WERI-Rb-1 (cell line): ENCODE results near the gene IMMP2L.
A peak's percentile ranks its signal among the peaks of the same experiment; 100 is the strongest.
"Not testable (repeated sequence)": the region's sequence is repeated elsewhere in the genome, so short reads cannot be mapped to it uniquely, and the experiment has no call there.

Experiments
- DNase-seq: peaks from one replicate; pipeline ENCODE4 v3.0.0-alpha.2; 2020
- H3K27ac ChIP-seq: fragments of 250-450 bp; sonication (Bioruptor Pico); 2 replicates; pipeline ENCODE4 v1.5.1; 2020; ENCODE audit warnings: mild to moderate bottlenecking, moderate library complexity
- H3K27me3 ChIP-seq: fragments of 250-450 bp; sonication (Bioruptor Pico); 2 replicates; pipeline ENCODE4 v1.5.1; 2021; ENCODE audit warnings: mild to moderate bottlenecking, low read depth, moderate library complexity; ENCODE audit not compliant: insufficient read depth, severe bottlenecking
- H3K36me3 ChIP-seq: fragments of 250-450 bp; sonication (Bioruptor Pico); 2 replicates; pipeline ENCODE4 v1.5.1; 2020; ENCODE audit warnings: mild to moderate bottlenecking, moderate library complexity
- H3K4me3 ChIP-seq: 2 replicates; pipeline ENCODE4 v1.5.1; 2011; ENCODE audit warnings: low read depth, mild to moderate bottlenecking, control low read depth, low read length
- H3K9me3 ChIP-seq: fragments of 250-450 bp; sonication (Bioruptor Pico); 2 replicates; pipeline ENCODE4 v1.5.1; 2021; ENCODE audit warnings: mild to moderate bottlenecking, moderate library complexity; ENCODE audit not compliant: severe bottlenecking
- TF ChIP-seq, protein P1 (sequence below): IDR thresholded peaks from 2 replicates; pipeline ENCODE4 v1.5.1; 2011; ENCODE audit warnings: low read depth, mild to moderate bottlenecking, control low read depth, inconsistent platforms, low read length

IMMP2L gene

DNA sequence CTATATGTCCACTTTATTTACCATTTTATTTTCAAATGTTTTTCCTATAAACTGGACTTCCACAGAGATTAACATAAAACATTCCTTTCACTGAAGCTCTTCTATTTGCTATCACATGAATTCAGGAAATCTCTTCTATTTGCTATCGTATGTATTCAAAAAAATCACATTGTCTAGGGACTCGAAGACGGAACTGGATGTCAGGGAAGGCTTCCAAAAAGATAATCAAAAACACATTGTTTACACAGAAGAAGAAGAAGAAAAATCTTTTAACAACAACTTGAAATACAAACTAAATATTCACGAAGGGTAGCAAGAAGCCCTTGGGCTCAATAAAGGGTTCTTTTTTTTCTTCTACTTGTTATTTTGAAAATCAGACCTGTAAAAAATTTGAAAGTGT is 897.5 kb downstream of the IMMP2L start:
- TF ChIP-seq, protein P1, sequence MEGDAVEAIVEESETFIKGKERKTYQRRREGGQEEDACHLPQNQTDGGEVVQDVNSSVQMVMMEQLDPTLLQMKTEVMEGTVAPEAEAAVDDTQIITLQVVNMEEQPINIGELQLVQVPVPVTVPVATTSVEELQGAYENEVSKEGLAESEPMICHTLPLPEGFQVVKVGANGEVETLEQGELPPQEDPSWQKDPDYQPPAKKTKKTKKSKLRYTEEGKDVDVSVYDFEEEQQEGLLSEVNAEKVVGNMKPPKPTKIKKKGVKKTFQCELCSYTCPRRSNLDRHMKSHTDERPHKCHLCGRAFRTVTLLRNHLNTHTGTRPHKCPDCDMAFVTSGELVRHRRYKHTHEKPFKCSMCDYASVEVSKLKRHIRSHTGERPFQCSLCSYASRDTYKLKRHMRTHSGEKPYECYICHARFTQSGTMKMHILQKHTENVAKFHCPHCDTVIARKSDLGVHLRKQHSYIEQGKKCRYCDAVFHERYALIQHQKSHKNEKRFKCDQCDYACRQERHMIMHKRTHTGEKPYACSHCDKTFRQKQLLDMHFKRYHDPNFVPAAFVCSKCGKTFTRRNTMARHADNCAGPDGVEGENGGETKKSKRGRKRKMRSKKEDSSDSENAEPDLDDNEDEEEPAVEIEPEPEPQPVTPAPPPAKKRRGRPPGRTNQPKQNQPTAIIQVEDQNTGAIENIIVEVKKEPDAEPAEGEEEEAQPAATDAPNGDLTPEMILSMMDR, result no peak
- Histone ChIP-seq H3K27me3 (no peaks in the 10 kb centered on the region), H3K9me3 (peaks cover 6% of the 10 kb centered on the region), H3K4me3 (no peak overlapping the region), H3K36me3 (no peaks in the 10 kb centered on the region), H3K27ac (no peak overlapping the region)
- DNase-seq, result no peak

DNA sequence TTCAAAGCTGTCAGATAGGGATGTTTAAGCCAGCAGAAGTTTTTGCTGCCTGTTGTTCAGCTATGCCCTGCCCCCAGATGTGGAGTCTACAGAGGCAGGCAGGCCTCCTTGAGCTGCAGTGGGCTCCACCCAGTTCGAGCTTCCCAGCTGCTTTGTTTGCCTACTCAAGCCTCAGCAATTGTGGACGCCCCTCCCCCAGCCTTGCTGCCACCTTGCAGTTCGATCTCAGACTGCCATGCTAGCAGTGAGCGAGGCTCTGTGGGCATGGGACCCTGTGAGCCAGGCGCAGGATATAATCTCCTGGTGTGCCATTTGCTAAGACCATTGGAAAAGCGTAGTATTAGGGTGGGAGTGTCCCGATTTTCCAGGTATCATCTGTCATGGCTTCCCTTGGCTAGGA is 901.7 kb downstream of the IMMP2L start:
- not testable (repeated sequence) for H3K36me3 ChIP-seq, H3K4me3 ChIP-seq, DNase-seq, H3K9me3 ChIP-seq, H3K27ac ChIP-seq, H3K27me3 ChIP-seq

DNA sequence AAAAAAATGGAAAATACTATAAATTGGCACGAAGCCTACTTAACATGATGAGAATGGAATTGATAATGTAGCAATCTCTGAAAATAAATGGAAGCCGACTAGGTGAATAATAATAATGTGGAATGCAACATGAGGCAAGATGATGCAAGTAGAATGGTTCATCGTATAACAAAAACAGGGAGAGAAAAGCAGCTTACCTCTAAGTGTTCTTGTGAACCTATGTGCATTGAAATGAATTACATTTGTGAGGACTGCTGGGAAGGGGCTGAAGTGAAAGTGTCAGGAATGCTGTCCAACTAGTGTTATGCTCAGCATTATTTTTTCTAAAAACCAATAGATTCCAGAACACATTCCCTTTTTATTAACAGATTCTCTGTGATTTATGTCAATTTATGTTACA is 912.0 kb downstream of the IMMP2L start:
- H3K4me3 ChIP-seq, result no peak overlapping the region
- no peak overlapping the region for H3K27ac ChIP-seq
- no peaks in the 10 kb centered on the region for H3K36me3 ChIP-seq
- no peaks in the 10 kb centered on the region for H3K9me3 ChIP-seq
- no peak for DNase-seq
- H3K27me3 ChIP-seq, result no peaks in the 10 kb centered on the region
- TF ChIP-seq, protein P1, result no peak

DNA sequence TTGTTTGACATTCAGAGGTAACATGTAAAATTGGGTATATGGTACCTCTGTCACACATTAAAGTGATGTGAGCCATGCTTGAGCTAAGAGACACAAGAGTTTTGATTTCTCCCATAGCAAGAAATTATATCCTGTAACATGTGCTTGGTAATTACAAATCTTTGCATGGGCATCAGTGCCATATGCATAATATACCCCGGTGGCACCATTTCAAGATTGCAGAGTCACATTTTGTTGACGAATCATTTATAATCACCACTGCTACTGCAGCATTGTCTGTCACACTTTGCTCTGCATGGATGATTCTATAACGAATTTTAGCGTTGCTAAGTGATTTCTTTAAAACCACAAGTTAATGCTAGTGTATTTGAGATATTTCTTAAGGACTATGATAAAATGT is 915.0 kb downstream of the IMMP2L start:
- DNase-seq, result no peak
- Histone ChIP-seq H3K36me3 (no peaks in the 10 kb centered on the region), H3K9me3 (no peaks in the 10 kb centered on the region), H3K27me3 (no peaks in the 10 kb centered on the region), H3K4me3 (no peak overlapping the region), H3K27ac (no peak overlapping the region)
- TF ChIP-seq, protein P1, result no peak

DNA sequence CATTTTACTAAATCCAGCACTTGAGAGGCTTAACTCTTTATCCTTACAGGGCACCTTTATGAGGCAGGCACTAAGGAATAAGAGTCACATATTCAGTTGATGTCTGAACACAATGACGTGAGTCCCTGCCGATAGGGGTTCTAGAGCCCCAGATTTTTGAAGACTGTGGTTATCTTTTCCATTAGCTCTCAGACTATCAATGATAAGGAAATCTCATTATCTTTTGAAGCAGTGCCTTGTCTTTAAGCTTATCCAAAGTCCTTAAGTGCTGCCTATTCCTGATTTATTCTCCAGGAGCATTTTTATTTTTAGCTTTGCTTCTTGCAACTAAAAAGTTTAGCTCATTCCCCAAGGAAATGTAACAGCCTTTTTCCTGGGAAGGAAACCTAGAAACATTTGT is 915.5 kb downstream of the IMMP2L start:
- Histone ChIP-seq H3K27me3 (no peaks in the 10 kb centered on the region), H3K27ac (no peak overlapping the region), H3K4me3 (no peak overlapping the region), H3K9me3 (no peaks in the 10 kb centered on the region), H3K36me3 (no peaks in the 10 kb centered on the region)
- DNase-seq, result peak; percentile 12
- TF ChIP-seq, protein P1, result no peak

DNA sequence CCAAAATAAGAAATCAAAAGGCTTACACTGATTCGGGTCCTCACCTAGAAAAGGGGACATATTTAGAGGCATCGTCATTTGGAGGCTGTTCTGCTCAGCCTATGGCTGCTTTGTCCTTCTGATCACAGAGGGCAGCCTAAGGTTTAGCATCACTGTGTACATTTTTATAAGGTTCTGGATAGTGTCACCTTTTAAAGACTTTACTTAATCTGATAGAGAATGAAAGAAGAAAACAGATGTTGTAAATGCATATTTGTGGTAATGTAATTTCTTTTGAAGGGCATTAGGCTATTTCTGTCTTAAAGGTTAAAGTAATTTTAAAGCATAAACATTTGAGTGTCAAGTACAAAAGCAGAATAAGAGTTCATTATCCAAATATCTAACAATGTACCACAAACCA is 916.7 kb downstream of the IMMP2L start:
- no peaks in the 10 kb centered on the region for H3K36me3 ChIP-seq
- H3K27ac ChIP-seq, result no peak overlapping the region
- TF ChIP-seq, protein P1, result no peak
- no peak for DNase-seq
- H3K27me3 ChIP-seq, result no peaks in the 10 kb centered on the region
- H3K4me3 ChIP-seq, result no peak overlapping the region
- H3K9me3 ChIP-seq, result no peaks in the 10 kb centered on the region
